Measurements from ENCODE around the gene MSANTD1.

The MSANTD1 gene

GRCh38 chr4:3215733-3216132 is 33.2 kb upstream of the MSANTD1 start:
- no peak for DNase-seq (ENCODE audit: low read depth in 4 of 4, low spot score in 1 of 4)

GRCh38 chr4:3217266-3217665 is 31.7 kb upstream of the MSANTD1 start:
- DNase-seq (ENCODE audit: low read depth in 4 of 4, low spot score in 1 of 4), result no peak

DNA sequence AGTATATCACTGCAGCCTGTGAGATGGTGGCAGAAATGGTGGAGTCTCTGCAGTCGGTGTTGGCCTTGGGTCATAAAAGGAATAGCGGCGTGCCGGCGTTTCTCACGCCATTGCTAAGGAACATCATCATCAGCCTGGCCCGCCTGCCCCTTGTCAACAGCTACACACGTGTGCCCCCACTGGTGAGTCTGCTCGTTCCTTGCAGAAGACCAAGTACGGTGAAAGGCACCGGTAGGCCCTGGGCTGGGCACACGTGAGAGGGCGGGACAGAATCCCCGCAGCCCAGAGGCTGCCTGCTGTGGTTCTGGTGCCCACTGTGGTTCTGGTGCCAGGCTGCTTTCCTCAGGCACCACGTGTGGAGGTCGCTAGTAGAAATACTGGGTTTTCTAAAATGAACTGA is 31.2 kb upstream of the MSANTD1 start:
- no peak for DNase-seq (ENCODE audit: low read depth in 4 of 4, low spot score in 1 of 4)

GRCh38 chr4:3218824-3219760 is 29.9 kb upstream of the MSANTD1 start:
- DNase-seq (ENCODE audit: low read depth in 4 of 4, low spot score in 1 of 4), result no peak

GRCh38 chr4:3219761-3220475 is 29.0 kb upstream of the MSANTD1 start:
- DNase-seq (ENCODE audit: low read depth in 4 of 4, low spot score in 1 of 4), result no peak

DNA sequence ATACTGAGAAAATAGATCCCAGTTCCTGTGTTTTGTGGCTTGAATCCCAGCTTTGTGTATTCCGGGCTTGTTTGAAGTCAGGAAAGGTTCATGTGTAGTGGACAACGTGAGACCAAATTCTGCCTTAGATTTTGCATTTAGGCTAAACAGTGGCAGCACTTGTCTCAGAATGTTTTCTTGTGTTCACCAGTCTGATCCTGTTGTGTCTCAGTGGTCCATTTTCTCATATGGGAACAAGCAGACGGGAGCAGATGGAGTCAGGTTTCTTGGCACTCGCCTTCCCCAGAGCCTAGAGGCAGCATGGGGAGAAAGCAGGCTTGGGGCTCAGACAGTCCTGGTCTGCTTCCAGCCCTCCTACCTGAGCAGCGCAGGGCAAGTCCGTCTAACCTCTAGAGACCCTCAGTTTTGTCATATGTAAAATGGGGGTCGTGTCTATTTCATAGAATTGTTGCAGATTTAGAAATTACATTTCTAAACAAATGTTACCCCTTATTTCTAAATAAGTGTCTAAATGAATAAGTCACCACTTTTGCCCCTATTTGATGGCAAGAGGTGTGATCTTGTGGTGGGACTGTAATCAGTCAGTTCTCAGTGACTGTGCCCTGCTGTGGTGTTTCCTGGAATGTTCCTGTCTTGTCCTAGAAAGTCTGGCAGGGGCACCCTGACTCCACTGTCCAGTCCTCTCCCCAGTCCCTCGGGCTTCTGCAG is 28.3 kb upstream of the MSANTD1 start:
- no peak for DNase-seq (ENCODE audit: low read depth in 4 of 4, low spot score in 1 of 4)

DNA sequence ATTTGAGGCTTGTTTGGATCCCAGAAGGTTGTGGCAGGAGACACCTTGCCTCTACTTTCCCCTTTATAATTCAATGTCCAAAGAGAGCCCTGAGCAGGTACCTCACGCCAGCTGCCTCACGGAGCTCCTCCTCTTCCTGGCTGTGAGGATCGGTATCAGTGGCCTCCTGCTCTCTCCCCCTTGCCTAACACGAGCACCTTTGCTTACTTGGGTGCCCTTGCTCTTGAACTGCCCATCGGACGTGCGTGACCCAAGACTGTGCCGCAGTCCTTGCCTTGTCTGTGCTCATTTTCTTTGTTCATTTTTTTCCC is 27.8 kb upstream of the MSANTD1 start:
- DNase-seq (ENCODE audit: low read depth in 4 of 4, low spot score in 1 of 4), result no peak

- DNase-seq (ENCODE audit: low read depth in 4 of 4, low spot score in 1 of 4), result no peak
These were observed 27.0 kb upstream of the MSANTD1 start for GRCh38 chr4:3221996-3222395.

- DNase-seq (ENCODE audit: low read depth in 4 of 4, low spot score in 1 of 4), result no peak
These were observed 25.6 kb upstream of the MSANTD1 start for GRCh38 chr4:3223346-3223745.

- no peak for DNase-seq (ENCODE audit: low read depth in 4 of 4, low spot score in 1 of 4)
These were observed 24.8 kb upstream of the MSANTD1 start for GRCh38 chr4:3223956-3224748.

GRCh38 chr4:3225071-3225850 is 23.7 kb upstream of the MSANTD1 start:
- DNase-seq (ENCODE audit: low read depth in 4 of 4, low spot score in 1 of 4), result no peak

DNA sequence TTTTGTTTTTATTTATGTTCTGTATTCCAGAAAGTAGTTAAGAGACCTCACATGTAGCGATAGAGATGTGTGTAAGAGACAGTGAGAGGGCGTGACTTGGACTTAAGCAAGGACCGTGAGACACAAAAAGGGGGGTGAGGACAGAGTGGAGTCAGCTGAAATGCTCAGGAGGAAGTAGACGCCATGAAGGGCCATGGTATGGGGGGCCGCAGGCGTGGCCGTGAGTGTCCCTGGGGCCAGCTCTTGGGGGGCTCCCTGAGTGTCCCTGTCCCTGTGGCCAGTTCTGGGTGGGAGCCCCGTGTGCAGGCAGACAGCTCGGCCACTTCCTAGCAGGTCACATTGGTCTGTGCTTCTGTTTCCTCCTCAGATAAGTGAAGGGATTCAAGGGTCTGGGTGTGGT is 23.0 kb upstream of the MSANTD1 start:
- DNase-seq (ENCODE audit: low read depth in 4 of 4, low spot score in 1 of 4), result no peak

DNA sequence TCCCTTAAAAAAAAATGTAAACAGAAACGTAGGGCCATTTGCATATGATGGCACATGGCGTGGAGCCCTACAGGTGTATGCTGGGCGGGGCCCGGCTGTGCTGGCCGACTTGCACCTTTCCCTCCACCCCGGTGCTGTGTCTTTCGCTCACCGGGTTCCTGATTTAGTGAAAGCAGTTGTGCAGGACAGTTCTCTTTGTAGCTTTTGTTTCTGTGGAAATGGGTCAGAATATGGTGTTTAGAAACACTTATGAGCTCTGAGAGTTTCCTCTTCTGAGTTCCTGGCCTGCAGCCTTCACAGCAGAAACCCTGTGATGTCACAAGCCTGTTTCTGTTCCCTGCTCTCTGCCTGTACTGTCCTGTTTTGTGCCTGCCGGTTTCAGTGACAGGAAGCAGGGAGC is 22.5 kb upstream of the MSANTD1 start:
- DNase-seq (ENCODE audit: low read depth in 4 of 4, low spot score in 1 of 4), result no peak

DNA sequence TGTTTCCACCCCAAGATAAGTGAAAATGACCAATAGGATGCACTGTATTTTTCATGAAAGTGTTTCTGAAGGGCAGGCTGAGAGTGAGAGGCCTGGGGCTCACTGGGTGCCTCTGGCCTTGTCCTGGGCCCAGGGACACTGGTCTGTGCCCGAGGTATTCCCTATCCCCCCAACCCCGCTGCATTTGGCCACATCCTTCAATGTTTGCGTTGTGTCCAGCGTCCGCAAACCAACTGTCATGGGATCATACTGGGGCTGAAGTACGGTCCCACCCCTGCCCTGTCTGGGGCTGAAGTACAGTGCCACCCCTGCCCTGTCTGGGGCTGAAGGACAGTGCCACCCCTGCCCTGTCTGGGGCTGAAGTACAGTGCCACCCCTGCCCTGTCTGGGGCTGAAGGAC is 22.0 kb upstream of the MSANTD1 start:
- no peak for DNase-seq (ENCODE audit: low read depth in 4 of 4, low spot score in 1 of 4)

GRCh38 chr4:3227878-3228675 is 20.9 kb upstream of the MSANTD1 start:
- no peak for DNase-seq (ENCODE audit: low read depth in 4 of 4, low spot score in 1 of 4)

- no peak for DNase-seq (ENCODE audit: low read depth in 4 of 4, low spot score in 1 of 4)
These were observed 20.1 kb upstream of the MSANTD1 start for GRCh38 chr4:3228881-3229280.

DNA sequence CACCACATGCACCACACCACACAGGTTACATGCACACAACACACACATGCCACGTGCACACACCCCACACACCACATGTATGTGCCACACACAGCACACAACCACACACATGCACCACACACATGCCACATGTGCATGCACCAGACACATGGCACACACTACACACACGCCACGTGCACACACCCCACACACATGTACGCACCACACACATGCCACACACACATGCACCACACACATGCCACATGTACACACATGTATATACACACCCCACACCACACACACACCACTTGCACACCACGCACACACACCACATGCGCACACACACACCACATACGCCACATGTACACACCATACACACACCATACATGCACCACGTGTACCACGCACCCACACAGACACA is 19.6 kb upstream of the MSANTD1 start:
- no peak for DNase-seq (ENCODE audit: low read depth in 4 of 4, low spot score in 1 of 4)

DNA sequence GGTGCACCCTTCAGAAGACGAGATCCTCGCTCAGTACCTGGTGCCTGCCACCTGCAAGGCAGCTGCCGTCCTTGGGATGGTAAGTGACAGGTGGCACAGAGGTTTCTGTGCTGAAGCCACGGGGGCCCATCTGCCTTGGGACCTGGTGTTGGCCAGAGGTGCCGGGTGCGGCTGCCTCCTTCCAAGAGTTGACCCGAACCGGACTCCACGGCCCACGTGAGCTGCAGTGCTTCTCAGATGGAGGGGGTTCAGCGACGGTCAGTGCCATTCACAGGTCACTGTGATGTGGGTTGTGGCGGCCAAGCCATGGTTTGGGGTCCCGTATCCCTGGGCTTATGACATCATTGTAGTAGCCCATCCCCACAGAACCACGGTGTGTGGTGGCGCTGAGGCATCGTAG is 19.0 kb upstream of the MSANTD1 start:
- DNase-seq (ENCODE audit: low read depth in 4 of 4, low spot score in 1 of 4), result no peak

DNA sequence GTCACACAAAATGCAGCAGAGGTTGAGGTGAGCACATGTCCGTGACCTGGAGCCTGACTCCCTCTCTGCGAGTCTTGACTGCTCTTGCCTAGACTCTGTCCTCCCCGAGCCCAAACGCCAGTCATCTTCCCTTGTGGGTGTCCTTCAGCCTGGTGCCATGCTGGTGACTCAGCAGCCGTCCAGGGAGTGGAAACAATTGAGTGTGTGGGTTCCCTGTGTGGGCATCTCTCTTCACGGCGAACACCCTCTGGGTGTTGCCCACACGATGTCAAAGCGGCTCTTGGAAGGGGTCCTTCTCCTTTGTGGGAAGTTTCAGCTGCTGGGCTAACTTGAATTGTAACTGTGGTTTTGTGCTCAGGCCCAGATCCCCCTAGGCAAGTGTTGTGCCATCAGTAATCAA is 17.5 kb upstream of the MSANTD1 start:
- no peak for DNase-seq (ENCODE audit: low read depth in 4 of 4, low spot score in 1 of 4)

DNA sequence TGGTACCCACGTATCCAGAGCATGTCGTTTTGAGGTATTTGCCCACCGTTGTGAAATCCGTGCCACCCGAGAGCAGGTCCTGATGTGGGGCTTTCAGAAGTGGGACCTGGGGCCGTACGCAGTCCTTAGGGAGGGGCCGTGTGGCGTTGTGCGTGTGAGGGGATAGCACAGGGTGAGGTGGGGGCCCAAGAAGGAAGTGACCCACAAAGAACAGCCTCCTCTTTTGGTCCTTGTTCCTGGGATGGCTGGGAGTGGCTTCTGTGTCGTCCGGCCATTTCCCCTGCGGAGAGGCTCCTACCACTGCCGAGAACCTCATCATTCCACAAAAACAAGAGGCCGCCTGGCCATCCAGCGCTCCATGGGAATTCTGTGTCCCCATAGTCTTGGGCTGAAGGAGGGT is 17.0 kb upstream of the MSANTD1 start:
- DNase-seq (ENCODE audit: low read depth in 4 of 4, low spot score in 1 of 4), result no peak
